GM19467 (cell line): ENCODE data around the gene BTF3.
"Not testable (repeated sequence)": the region's sequence is repeated elsewhere in the genome, so short reads cannot be mapped to it uniquely, and the experiment has no call there.

Experiments
- ATAC-seq: cut with Tn5 transposase; IDR thresholded peaks from one replicate; pipeline ENCODE4 v1.9.1; 2021; ENCODE audit warnings: mild to moderate bottlenecking, moderate library complexity; ENCODE audit not compliant: unreplicated experiment

BTF3 gene

GRCh38 chr5:73485715-73486114 lies 12.5 kb upstream of the BTF3 start:
- no peak for ATAC-seq

- no peak for ATAC-seq
Observed at GRCh38 chr5:73486119-73486899, 11.9 kb upstream of the BTF3 start.

- not testable (repeated sequence) for ATAC-seq
Observed at GRCh38 chr5:73487257-73487656, 11.0 kb upstream of the BTF3 start.

- ATAC-seq: no peak
Observed at GRCh38 chr5:73487815-73488214, 10.4 kb upstream of the BTF3 start.

GRCh38 chr5:73488806-73489205 lies 9.4 kb upstream of the BTF3 start:
- no peak for ATAC-seq

- no peak for ATAC-seq
Observed at GRCh38 chr5:73490088-73490487, 8.2 kb upstream of the BTF3 start.

- no peak for ATAC-seq
Observed at GRCh38 chr5:73491155-73491554, 7.1 kb upstream of the BTF3 start.

GRCh38 chr5:73493421-73493820 lies 4.8 kb upstream of the BTF3 start:
- ATAC-seq: no peak

GRCh38 chr5:73494721-73495120 lies 3.5 kb upstream of the BTF3 start:
- ATAC-seq: no peak

GRCh38 chr5:73495772-73496335 lies 2.4 kb upstream of the BTF3 start:
- no peak for ATAC-seq

GRCh38 chr5:73496984-73497457 lies 1.2 kb upstream of the BTF3 start:
- ATAC-seq: no peak

- no peak for ATAC-seq
Observed at GRCh38 chr5:73497497-73498056, 665 bp upstream of the BTF3 start.

GRCh38 chr5:73499187-73499586 lies 945 bp downstream of the BTF3 start:
- no peak for ATAC-seq

- ATAC-seq: no peak
Observed at GRCh38 chr5:73499756-73500155, 1.5 kb downstream of the BTF3 start.

- ATAC-seq: no peak
Observed at GRCh38 chr5:73501406-73501805, 3.2 kb downstream of the BTF3 start.

GRCh38 chr5:73506459-73506955 lies 8.3 kb downstream of the BTF3 start:
- no peak for ATAC-seq

- no peak for ATAC-seq
Observed at GRCh38 chr5:73507062-73507461, 8.8 kb downstream of the BTF3 start.

GRCh38 chr5:73508521-73508920 lies 10.3 kb downstream of the BTF3 start:
- ATAC-seq: not testable (repeated sequence)

- ATAC-seq: no peak
Observed at GRCh38 chr5:73513996-73514395, 15.8 kb downstream of the BTF3 start.

GRCh38 chr5:73514418-73514817 lies 16.2 kb downstream of the BTF3 start:
- no peak for ATAC-seq

- ATAC-seq: no peak
Observed at GRCh38 chr5:73515232-73515631, 17.0 kb downstream of the BTF3 start.
